Stimulated activated CD8-positive, alpha-beta memory T cell treated with anti-CD3 and anti-CD28 coated beads, Interleukin-7, amount 100 ng/mL, for 4 hours (primary cell): ENCODE results near the gene RPTOR.

Experiments
- DNase-seq, 2 donors: peaks; one replicate each; pipeline ENCODE4 v3.0.0-alpha.2; 2020; ENCODE audit warnings: low read depth in 2 of 2

The RPTOR gene

GRCh38 chr17:80925688-80926335 is 381.2 kb downstream of the RPTOR start:
- no peak for DNase-seq

DNA sequence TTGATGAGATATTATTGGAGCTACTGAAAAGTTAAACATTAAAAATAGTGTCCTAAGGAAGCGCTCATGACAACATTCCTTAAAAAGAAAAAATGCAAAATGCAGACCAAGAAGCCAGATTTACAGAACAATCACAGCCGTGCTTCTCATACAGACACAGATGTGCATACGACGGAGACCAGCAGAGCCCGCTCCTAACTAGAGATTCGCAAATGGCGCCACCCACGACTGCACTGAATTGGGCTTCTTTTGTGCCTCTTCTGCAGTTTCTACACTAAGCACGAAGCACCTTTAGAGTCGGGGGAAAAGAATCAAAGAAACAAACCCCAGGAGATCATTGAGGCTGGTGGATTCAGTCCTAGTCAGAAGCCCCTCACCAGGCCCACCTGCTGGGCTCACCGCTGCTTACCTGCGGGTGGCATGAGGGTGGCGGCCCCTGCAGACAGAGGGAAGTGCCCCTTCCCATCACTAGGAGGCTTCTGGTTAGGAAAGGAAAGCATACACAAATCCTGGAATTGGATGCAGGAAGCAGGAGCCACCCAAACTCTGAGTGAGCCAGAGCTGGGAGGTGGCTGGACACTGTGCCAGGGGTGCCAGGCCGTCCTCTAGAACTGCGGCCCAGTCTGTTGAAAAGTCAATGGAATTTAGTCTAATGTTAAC is 382.1 kb downstream of the RPTOR start:
- DNase-seq = no peak

DNA sequence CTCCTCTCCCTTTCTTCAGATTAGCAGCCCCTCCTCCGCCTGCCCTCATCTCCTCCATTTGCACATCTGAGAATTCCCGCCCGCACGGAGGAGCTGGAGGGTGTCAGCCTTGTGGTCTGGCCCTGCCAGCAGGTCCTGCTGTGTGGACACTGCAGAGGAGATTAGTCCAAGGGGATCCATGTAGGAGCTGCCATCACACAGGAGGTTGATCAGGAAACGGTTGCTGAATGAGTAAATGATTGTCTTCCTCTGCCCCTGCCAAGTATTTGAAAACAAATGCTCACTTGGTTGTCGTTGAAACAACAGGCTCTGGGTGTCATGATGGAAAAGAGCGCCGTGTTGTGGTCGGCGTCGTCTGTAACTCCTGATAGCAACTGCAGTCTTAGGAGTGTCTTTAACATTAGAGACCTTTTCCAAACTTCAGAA is 383.2 kb downstream of the RPTOR start:
- DNase-seq = no peak

GRCh38 chr17:80929449-80929848 is 384.8 kb downstream of the RPTOR start:
- DNase-seq = no peak

GRCh38 chr17:80930335-80931279 is 386.0 kb downstream of the RPTOR start:
- DNase-seq = no peak

- DNase-seq = no peak
Observed at GRCh38 chr17:80931421-80932265, 387.0 kb downstream of the RPTOR start.

- no peak for DNase-seq
Observed at GRCh38 chr17:80935526-80935925, 390.9 kb downstream of the RPTOR start.

GRCh38 chr17:80936218-80936617 is 391.6 kb downstream of the RPTOR start:
- DNase-seq = no peak

GRCh38 chr17:80936723-80937122 is 392.1 kb downstream of the RPTOR start:
- no peak for DNase-seq

DNA sequence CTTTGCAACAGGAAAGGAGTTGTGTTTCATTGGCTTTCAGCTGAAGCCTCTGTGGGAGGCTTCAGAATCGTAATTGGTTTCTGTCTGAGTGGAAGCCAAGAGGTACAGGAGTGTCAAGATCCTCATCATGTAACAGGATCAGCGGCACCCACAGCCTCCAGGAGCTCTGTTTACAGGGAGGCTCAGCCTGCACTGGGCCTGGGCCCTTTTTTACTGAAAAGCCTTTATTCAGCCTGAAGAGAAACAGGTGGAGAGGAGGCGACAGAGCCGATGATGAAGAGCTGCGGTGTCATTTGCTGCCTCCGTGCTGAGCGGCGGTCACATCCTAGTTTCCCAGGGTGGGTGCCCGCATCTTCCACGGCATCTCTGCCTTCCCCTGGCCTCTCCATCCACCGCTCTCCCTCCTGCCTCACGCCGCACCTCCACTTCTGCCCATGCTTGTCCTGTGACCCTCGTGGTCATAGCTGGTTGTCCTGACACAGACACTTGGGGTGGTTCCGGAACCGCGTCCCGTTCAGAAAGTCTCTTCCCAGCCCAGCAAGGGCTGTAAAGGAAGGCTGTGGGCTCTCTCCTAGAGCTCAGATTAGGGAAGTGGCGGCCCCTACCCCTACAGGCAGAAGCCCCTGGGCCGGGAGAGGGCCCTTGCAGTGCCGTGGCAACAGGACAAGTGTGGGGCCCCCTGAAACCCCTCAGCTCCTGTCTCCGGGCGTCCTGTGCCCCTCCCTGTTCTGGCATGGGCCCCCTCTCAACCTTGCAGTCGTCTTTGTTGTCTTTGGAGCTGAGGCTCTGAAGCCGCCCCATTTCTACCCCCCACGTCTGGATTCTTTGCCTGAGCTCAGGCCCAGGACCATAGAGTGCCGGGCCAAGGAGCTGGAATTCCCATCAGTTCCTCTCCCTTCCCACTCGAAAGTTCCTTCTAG is 393.1 kb downstream of the RPTOR start:
- no peak for DNase-seq

- DNase-seq = no peak
Observed at GRCh38 chr17:80938556-80938955, 393.9 kb downstream of the RPTOR start.

GRCh38 chr17:80939151-80940145 is 394.8 kb downstream of the RPTOR start:
- no peak for DNase-seq

DNA sequence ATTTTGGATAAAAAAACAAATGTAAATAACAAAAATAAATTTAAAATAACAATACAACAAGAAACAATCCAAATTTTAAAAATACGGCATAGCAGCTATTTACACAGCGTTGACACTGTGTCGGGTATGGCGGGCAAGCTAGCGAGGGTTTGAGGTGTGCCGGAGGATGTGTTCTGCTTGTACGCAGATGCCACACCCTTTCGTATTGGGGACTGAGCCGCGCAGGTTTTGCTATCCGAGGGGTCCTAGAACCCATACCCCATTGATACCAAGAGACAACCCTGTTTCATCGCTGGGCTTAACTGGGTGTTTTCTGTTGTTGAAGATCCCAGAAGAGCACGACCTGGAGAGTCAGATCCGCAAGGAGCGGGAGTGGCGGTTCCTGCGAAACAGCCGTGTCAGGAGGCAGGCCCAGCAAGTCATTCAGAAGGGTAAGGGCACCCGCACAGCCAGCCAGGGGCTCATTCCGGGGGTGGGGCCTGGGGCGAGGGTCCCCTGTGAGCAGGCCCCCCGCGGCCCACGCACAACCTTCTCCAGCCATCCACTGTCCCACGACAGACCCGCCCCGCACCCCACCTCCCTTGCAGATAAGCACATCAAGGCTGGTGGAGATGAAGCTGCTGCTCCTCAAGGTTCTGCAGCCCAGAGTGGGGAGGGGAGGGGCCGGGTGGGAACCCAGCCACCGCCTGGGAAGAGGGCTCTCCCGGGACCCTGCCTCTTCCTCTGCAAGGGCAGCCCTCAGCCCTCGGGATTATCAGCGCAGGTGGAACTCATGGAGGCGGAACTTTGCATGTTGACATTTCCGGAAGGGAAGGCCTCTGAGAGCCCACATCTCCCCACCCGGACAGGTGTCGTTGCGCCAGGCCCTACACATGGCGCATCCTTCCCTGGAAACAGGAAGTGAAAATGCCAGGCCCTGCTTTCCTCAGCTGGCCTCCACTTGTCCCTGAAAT is 395.8 kb downstream of the RPTOR start:
- no peak for DNase-seq

DNA sequence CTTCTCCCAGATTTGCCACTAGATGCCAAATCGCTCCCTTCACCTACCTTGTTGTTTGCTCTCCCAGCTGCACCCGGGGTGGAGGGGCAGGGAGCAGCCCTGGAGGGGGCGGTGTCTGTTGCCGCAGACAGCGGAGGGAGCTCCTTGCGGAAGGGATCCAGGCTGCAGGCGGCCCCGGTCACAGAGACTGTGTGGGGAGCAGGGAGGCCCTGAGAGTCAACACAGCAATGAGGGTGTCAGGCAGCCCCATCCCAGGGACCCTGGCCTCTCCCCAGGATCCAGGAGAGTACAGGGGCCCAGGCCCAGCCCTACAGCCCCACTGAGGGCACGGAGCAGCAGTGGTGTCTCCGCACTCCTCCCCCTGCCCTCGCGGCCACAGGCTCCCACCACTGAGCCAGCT is 396.5 kb downstream of the RPTOR start:
- no peak for DNase-seq

DNA sequence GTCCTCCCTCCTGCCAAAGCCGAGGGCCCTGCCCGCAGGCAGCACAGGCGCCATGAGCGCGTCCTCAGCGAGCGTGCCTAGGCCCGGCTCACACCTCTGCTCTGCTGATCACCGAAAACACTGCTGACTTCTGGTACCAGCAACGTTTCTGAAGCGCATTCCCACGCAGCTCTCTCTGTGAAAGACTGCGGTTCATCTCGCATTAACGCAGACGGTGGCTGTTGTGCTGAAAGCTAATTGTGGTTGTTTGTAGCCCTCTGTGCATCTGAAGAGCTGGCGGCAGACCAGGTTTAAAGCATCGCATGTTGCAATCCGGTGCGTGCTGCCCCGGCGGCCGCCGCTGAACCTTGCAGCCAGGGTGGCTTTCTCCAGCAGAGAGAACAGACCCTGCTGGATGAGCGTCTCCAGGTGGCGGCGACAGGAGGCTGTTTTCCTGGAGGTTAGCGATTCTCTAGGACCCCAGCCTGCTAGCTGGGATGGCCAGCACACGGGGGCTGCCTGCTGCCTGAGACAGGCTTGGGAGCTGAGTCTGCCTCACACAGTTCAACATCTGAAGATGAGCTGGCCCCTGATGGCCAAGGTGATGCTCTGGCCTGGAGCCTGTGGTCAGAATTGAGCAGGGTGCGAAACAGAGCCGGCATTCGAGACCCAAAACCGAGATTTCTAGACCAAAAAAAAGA is 397.2 kb downstream of the RPTOR start:
- no peak for DNase-seq

- no peak for DNase-seq
Observed at GRCh38 chr17:80942423-80943345, 398.0 kb downstream of the RPTOR start.
